ENCODE data around the gene GRIA2.

- TF ChIP-seq CTCF (IDR thresholded peaks at IDR 0.05) (no peak), POLR2A (IDR thresholded peaks at IDR 0.05) (no peak)
Observed at GRCh38 chr4:157265281-157265680, 44.8 kb downstream of the GRIA2 start.
